RWPE1 (cell line): ENCODE results near the gene CMTM5.

ENCODE experiments used
- CTCF ChIA-PET: fragments of 350-600 bp; sonication (Branson Sonifier 250); formaldehyde crosslinking; extraction: SDS; loops from one replicate; lab custom pipeline; 2021; lab: Yijun Ruan, JAX
- POLR2A ChIA-PET: fragments of 400-600 bp; formaldehyde crosslinking; extraction: SDS; loops from one replicate; lab custom pipeline; 2020; ENCODE audit warnings: antibody characterized with exemption; ENCODE audit not compliant: low non-redundant PET; lab: Yijun Ruan, JAX
- DNase-seq: peaks from one replicate; pipeline ENCODE4 v3.0.0; 2012; ENCODE audit warnings: low spot score
- H3K27ac ChIP-seq: fragments of 450-650 bp; 2 replicates; pipeline ENCODE4 v1.5.1; 2017
- CTCF ChIP-seq: fragments of 450-650 bp; conservative IDR thresholded peaks from 2 replicates; pipeline ENCODE4 v1.5.1; 2017; ENCODE audit warnings: low read depth, mild to moderate bottlenecking

The CMTM5 gene

GRCh38 chr14:23409475-23409874, 32.6 kb downstream of the CMTM5 start:
- ChIA-PET POLR2A (no interaction called here), CTCF (no interaction called here)
- no peak for DNase-seq
- TF ChIP-seq CTCF, result no peak
- H3K27ac ChIP-seq, result no peak overlapping the region

GRCh38 chr14:23409966-23410635, 33.3 kb downstream of the CMTM5 start:
- H3K27ac ChIP-seq, result no peak overlapping the region
- TF ChIP-seq CTCF, result no peak
- ChIA-PET CTCF (no interaction called here), POLR2A (no interaction called here)
- no peak for DNase-seq

GRCh38 chr14:23411563-23412525, 35.0 kb downstream of the CMTM5 start:
- ChIA-PET CTCF (interaction anchor here (1.7 kb wide), 1 partner anchor 32 kb away, joined by 5 read pairs; no protein-coding TSS in a partner anchor), POLR2A (no interaction called here)
- H3K27ac ChIP-seq, result no peak overlapping the region

GRCh38 chr14:23413681-23414080, 36.8 kb downstream of the CMTM5 start:
- ChIA-PET CTCF (interaction anchor here (1.7 kb wide), 1 partner anchor 34 kb away, joined by 5 read pairs; no protein-coding TSS in a partner anchor), POLR2A (no interaction called here)
- DNase-seq, result no peak
- no peak for TF ChIP-seq CTCF
- H3K27ac ChIP-seq, result no peak overlapping the region

More at GRCh38 chr14:23411563-23412525, 35.0 kb downstream of the CMTM5 start:
- no peak for TF ChIP-seq CTCF
- DNase-seq, result no peak

GRCh38 chr14:23414254-23414653, 37.4 kb downstream of the CMTM5 start:
- CTCF ChIA-PET, result interaction anchor here (0.7 kb wide), 1 partner anchor 35 kb away, joined by 5 read pairs; no protein-coding TSS in a partner anchor

More at GRCh38 chr14:23414254-23414653, 37.4 kb downstream of the CMTM5 start:
- POLR2A ChIA-PET, result no interaction called here
- no peak for TF ChIP-seq CTCF
- DNase-seq, result no peak
- H3K27ac ChIP-seq, result no peak overlapping the region
